HG03439 (cell line): ENCODE results near the gene ENTHD1.

Experiments
- ATAC-seq: cut with Tn5 transposase; IDR thresholded peaks from one replicate; pipeline ENCODE4 v1.9.1; 2021; ENCODE audit warnings: mild to moderate bottlenecking, moderate library complexity; ENCODE audit not compliant: unreplicated experiment

ENTHD1 gene

DNA sequence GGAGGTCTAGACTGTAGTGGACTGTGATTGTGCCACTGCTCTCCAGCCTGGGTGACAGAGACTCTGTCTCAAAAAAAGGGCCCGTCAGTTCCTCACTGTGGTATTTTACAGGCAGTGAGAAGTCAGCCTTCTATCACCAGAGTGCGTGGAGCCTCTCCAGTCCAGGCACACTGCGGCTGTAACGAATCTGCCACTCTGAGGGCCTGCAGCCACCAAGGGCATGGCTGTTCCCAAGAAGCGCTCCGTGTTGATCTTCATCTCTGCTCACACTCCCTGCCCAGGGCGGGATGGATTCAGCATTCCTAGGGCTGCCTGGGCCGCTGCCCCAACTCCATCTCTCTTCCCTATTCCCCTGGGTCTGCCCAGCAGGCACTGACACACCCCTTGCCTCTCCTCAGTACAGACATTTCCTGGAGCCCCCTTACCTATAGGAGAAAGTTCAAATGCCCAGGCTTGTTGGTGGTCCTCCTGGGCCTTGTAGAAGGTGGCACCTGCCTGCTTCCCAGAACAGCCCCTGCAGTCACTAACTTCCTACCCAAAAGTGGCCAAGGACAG lies 174.6 kb downstream of the ENTHD1 start:
- no peak for ATAC-seq

DNA sequence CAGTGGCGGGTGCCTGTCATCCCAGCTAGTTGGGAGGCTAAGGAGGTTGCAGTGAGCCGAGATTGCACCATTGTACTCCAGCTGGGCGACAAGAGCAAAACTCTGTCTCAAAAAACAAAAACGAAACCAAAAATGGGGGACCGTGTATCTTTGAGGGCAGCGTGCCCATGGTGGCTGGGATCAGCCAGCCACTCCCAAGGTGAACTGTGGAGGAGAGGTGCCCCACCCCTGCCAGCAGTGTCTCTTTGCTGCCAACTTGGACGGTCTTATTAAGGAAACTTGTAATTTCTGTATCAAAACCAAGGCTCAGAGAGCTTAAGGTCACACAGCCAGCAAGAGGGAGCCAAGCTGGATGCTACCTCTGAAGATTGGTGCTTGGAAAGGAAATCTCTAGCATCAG lies 175.4 kb downstream of the ENTHD1 start:
- ATAC-seq, result no peak

DNA sequence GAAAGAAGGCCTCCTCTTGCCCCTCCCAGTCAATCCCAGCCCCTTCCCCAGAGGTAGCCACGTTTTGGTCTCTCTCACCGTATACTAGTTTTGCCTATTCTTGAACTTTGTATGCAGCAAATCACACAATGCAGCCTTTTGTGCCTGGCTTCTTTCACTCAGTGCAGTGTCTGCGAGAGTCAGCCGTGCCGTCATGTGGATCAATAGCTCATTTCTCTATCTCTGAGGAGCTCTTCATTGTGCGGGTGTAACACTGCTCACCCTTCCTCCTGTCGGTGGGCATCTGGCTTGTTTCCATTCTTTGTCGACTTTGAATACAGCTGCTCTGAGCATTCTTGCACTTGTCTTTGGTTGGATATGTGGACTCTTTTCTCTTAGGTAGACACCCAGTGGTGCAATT lies 176.5 kb downstream of the ENTHD1 start:
- no peak for ATAC-seq

DNA sequence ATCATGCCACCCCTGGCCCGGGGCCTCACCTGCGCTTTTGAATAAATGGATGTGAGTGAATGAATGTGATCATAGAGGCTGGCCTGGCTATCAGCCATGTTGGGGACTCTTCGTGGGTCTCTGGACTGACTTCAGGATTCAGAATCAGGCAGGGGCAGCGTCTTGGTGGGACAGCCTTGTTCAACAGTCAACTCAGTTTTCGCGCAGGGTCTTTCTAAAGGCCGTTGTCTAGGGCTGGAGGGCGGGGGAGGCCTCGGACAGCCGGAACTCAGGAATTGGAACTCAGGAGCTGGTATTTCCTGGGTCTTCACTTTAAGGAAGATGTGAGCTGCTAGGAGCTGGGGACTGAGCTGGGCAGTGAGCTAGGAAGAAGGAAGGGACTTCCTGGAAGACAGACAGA lies 177.0 kb downstream of the ENTHD1 start:
- no peak for ATAC-seq

DNA sequence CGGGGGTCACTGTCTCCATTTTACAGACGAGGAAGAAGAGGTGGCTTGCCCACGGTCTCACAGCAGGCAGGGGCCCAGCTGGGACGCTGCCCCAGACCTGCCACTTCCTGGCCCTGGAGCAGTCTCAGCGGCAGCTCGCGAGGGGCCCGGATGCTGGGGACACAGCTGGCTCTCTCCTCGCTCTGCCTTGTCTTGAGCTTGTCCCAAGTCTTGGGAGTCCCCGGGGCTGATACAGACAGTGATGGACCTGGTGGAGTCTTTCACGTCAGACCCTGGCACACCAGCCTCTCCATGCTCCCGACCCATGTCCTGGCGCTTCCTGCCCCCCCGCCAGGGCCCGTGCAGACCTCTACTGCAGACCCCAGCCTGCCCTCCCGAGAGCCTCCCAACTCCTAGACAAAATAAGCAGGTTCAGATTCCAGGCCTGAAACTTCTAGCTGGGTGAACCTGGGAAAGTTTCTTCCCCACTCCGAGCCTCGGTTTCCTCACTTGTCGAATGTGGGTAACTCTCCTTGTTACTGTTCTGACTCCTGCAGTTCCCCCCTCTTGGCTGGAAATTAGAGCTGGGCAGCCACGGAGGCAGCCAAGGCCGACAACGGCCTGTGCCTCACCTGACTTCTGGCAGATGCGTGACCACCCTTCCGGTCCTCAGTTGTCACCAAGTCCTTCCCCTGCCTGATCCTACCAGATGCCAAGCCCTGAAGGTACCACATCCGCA lies 177.6 kb downstream of the ENTHD1 start:
- ATAC-seq, result no peak

DNA sequence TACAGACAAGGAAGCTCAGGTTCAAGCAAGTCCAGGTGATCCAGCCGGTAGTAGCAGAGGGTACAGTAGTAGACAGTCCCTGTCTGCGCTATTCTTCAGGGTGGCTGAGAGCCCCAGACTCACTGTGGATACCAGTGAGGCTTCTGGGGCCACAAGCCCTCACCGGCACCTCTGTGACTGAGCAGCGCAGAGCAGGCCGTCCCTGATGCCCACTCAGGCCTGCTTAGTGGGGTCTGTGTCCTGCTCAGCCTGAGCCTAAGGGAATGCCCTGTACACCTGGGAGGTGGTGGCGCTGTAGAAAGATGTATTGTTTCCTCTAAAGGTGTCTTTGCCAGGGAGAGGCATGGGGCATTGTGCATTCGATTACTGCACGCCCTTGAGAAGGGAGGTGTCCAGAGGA lies 179.2 kb downstream of the ENTHD1 start:
- no peak for ATAC-seq

DNA sequence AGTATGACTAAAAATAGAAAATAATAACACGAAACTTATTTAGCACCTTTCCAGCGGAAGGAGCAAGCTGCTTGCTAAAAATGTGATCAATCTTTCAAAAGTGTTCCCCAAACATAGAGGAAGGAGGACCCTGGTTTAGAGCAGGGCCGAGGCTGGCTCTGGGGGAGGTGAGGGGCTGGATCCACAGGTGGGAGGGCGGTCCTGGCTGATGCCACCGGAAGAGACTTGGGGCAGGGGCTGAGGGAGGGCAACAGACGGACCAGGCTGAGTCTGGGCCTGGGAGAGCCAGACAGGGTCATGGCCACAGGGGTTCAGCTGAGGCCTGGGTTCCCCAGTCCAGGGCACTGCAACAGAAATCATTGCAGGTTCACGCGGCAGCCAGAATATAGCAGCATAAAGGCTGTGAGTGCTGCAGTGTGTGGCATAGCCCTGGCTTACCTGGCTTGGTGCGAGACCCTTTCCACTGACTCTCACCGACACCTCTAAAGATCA lies 179.7 kb downstream of the ENTHD1 start:
- ATAC-seq, result no peak

DNA sequence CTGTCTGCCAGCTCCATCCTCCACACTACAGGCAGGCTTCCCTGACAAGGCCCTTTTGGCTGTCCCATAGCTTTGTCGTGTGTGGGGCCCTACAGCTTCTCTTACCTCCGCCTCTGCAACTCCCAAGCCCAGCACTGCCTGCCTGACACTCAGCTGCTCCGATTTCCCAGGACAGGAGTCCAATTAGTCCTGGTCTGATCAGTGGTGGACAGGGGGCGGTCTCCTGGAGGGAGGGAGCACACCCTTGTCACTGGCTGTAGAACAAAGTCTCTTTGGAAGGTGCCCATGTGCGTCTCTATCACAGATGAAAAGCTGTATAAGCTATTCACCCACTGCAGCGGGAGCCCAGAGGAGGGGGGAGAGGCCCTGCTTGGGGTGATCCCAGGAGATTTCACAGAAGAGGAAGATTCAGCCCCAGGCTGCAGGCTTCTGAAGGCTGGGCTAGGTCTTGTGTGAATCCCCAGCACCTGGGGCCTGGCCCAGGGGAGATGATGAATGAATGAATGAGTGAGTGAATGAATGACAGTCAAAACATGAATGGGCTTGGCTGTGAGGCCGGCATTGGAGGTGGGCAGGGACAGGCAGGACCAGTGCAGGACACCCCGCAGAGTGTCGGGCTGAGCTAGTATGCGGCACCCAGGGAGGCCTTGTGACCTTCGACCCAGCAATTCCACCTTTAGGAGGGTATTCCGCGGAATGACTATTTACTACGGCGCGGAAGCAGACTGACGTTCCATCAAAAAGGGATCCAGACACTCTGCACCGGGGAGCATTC lies 180.6 kb downstream of the ENTHD1 start:
- ATAC-seq, result no peak

DNA sequence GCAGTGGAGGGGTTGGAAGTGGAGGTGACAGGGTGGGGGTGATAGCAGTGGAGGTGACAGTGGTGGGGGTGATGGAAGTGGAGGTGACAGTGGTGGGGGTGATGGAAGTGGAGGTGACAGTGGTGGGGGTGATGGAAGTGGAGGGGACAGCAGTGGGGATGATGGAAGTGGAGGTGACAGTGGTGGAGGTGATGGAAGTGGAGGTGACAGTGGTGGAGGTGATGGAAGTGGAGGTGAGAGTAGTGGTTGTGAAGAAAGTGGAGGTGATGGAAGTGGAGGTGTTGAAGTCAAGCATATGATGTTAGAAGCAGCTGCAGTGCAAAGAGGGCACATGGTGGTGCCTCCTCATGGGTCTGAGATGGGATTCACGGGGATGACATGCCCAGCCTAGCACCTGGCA lies 181.5 kb downstream of the ENTHD1 start:
- ATAC-seq, result no peak

DNA sequence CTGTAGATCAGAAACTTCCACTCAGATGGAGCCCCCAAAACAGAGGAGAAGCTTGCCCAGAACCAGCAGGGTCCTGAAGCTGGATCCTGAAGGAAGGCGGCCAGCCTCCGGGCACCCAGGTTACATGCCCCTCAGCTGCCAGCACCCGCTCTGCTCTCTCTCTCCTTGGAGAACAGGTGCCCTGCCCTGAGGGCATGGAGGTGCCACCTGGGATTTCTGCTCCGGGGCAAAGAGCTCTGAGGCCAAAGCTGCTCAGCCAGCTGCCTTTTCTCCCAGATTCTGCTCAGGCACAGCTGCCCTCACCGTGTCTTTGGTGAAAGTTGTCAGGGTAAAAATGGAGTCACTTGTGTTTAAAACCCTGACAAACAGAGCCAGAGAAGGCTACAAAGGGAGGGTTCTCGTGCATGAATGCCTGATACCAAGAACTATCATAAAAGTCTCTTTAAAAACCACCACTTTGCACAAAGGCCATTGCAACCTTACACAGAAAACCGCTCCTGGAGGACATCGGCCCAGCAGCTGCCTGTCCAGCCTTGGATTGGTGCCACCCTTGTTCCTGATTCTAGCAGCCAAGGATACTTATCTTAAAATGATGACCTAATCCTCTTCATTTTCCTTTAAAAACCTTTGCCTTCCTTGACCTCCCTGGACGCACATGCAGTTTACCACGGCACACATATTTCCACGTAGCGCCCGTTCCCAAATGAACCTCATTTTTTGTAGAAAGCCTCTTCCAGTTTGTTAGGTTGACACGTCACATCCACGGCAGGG lies 183.0 kb downstream of the ENTHD1 start:
- no peak for ATAC-seq

DNA sequence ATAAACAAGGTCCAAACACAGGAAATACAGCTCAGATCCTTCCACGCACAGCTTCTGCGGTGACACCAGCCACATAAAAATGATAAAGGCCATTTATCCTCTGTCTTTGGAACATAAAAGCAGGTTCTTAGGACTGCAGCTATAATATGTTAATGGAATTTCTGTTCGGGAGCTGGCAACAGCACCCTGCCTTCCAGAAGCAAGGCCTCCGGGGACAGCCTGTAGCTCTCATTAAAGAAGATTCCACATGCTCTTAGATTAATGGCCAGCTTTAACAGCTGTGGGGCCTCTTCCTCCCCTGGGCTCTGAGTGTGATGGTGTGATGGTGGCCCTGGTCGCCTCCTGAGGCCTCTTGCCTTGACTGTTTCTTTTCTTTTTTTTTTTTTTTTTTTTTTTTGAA lies 185.7 kb downstream of the ENTHD1 start:
- ATAC-seq, result no peak

DNA sequence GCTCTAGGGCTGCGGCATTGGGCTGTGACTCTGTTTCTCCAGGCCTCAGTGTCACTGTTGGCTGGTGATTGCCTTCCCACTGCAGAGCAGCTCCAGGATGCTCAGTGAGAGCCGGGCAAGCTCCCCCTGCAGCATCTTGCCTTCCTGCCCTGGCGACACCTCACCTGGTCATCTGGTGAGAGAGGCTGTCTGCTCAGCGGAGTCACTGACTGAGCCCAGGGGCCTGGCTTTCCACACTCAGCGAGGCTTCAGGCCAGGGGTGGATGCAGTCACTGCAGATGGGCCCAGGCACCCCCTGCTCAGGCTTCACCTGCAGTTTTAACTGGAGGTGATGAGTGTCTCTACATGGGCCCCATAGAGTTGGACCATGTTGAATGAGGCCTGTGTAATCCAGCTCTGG lies 186.2 kb downstream of the ENTHD1 start:
- no peak for ATAC-seq

DNA sequence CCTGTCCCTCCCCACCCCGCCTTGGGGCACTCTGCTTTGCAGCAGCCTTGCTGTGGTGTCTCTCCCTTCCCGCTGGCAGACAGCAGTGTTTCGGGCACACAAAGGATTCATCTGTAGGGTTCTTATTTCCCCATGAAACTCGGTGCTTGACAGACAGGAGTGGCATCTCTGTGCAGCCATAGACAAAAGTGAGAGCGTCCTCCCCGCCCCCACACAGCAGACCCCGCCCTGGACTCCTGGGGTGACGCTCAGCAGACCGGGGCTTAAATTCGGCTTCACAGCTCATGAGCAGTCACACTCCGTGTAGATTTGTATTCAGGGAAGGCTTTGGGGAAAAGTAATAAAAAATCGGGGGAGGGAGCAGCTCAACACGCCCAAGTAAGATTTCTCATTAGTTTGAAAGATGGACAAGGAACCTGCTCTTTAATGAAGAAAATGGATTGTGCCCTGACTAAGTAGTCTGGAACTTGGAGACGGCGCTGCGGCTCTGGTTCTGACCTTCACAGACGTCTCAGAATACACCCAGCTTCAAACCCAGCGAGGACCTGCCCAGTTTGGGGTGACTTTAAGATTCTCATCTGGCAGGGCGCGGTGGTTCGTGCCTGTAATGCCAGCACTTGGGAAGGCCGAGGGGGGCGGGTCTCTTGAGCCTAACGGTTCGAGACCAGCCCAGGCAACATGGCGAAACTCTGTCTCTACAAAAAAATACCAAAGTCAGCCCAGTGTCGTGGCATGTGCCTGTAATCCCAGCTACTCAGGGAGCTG lies 187.0 kb downstream of the ENTHD1 start:
- ATAC-seq, result no peak

DNA sequence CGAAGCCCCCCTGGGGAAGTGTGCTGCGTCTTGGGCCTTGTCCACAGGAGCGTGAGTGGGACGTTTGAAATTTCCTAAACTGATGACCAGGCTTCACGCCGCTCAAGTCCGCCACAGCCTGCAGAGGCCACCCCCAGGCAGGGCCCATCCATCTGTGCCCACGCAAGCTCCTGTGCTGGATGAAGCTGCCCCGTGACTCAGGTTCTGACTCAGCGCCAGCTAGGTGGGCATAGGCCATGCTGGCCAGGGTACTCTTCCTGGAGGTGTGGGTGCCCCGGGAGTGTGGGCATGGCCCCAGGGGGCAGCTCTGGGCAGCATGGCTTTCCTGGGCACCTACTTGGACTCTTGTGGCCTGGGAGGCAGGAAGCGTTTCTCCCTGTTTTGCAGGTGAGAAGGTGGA lies 188.2 kb downstream of the ENTHD1 start:
- no peak for ATAC-seq

DNA sequence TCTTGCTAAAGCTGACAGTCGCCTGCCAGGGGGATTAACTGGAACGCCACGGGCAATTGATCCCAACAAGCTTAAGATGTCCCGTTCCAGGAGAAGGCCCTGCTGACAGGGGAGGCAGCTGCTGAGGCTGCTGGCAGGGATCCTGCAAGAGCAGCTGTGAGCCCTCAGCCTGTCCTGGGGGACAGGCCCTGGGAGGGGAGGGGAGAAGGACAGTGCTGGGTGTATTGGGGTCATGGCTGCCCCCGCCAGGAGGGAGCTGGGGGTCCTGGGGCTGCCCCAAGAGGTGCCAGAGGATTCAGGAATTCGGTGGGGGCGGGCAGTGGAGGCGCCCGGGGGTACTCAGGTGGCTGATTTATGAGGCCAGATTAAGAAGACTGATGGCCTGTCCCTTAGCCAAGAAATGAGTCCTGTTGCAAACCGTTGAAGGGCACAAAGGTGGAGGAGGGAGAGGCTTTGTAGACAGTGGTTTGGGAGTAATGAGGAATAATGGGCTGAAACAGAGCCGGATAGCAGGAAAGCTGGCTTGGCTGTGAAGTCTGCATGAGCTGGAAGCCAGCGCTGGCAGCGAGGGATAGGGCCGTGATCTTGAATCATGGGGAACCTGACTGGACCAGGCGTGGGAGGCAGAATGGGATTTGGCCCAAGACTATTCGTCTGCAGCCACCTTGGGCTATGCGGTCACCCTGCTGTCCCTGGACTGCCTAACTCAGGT lies 189.5 kb downstream of the ENTHD1 start:
- no peak for ATAC-seq

DNA sequence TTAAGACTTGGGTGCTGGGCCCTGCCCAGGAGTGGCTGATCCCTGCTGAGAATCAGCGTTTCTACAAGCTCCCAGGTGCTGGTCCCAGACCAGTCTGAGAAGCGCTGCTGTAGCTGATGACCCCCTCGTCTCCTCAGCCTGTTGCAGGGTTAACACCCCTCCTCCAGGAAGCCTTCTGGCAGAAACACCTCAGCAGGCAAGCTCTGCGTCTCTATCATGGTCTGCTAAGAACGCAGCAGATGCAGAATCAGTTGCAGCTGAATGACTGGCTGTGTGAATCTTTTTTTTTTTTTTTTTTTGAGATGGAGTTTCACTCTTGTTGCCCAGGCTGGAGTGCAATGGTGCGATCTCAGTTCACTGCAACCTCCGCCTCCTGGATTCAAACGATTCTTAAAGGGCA lies 190.5 kb downstream of the ENTHD1 start:
- ATAC-seq, result no peak

DNA sequence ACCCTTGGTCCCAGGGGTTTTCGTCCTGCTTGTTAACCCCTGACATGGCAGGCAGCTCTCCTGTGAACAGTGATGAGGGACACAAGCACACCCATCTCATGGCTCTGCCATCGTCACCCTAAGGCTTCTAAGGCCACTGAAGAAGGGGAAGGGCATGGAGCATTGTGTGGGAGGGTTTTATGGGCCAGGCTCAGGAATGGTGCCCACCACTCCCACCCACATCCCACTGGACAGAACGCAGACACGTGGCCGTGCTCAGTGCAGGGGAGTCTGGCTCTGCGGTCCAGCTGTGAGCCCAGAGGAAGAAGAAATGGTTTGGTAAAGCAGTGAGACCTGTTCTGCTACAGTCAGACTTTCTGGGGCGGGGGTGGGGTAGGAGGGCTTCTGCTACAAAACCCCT lies 193.0 kb downstream of the ENTHD1 start:
- no peak for ATAC-seq

DNA sequence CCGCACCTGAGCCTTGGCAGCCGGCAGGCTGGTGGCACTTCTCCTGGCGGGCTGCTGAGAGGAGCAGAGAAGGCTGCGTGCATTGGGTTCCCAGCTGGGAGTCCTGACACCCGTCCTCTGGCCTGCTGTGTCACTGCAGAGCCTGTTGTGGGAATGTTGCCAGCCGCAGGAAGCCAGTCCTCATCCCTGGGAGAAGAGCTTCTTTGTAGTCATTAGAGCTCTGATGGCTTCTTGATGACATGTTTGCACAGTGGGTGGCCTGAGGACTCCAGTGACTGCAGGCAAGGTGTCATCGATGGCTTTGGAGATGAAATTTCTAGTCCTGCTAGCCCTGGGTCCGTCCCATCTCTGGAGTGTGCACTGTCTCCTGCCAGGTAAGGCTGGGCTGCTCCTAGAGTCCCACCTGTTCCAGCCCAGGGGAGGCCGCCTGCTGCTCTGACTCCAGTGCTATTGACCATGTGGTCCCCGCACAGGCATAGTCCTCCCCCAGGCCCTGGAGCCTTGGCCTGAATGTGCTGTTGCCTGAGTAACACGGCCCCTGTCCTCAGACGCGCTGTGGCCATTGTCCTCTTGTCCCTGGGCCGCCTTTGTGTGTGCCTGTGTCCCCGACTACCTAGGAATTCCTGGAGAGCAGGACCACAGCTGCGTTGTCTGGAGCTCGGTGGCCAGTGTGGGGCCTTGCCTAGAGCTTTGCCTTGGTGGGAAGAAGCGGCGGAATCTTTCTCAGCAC lies 193.8 kb downstream of the ENTHD1 start:
- no peak for ATAC-seq

DNA sequence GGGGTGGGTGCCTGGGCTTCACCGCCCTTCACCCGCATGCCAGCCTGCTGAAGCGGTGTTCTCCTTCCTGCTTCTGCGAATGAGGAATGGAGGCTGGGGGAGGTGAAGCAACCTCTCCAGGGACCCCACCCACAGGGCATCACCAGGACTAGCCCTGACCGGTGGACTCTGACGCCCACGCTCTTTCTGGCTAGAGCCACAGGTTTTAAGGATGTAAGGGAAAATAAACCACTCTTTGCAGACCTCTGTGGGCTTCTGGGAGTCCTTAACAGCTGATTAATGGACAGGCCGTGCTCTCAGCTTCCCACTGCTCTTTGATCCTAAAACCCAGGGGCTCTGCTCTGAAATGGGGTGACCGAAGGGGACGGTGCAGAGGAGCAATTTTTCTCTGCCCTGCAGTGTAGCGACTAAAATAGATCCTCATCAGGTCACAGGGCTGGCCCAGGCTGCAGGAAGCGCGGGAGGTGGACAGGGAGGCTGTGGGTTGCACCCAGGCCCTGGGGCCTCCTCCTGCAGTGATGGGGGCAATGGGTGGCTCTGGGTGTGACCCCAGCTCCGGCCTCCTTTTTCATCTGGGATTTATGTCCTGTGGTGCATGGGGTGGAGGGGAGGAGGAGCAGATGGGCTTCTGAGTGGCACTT lies 195.7 kb downstream of the ENTHD1 start:
- no peak for ATAC-seq
